ENCODE measurements around the gene TSPAN3. TPM values are rescaled to one million over a fixed set of nuclear protein-coding genes. Genes with fewer than 3 reads are reported as not detected.

Gene TSPAN3
- polyA plus RNA-seq, 1 experiment: 344 TPM

GRCh38 chr15:77034695-77035489 lies 36.0 kb downstream of the TSPAN3 start:
- TF ChIP-seq CTCF (IDR thresholded peaks at IDR 0.05; ENCODE audit: insufficient read depth, low read depth, low read length): peak; percentile 72
- no peaks in the 10 kb centered on the region for H3K27me3 ChIP-seq (ENCODE audit: control insufficient read depth, insufficient read depth, low read length)
- peaks cover 3% of the 10 kb centered on the region for H3K36me3 ChIP-seq (ENCODE audit: control insufficient read depth, insufficient read depth, low read length)
- CTCF ChIA-PET: interaction anchor here (0.6 to 4.9 kb wide), 18 partner anchors 8 to 534 kb away, joined by 3 to 25 read pairs (median 4); no protein-coding TSS in a partner anchor
- no peak for DNase-seq (ENCODE audit: low read depth)
- POLR2A ChIA-PET: no interaction called here
- H3K4me3 ChIP-seq (ENCODE audit: low read depth, low read length): no peak overlapping the region

GRCh38 chr15:77033729-77034671 lies 36.9 kb downstream of the TSPAN3 start:
- H3K27me3 ChIP-seq (ENCODE audit: control insufficient read depth, insufficient read depth, low read length): no peaks in the 10 kb centered on the region
- no peak for DNase-seq (ENCODE audit: low read depth)
- POLR2A ChIA-PET: interaction anchor here (0.7 kb wide), 1 partner anchor 625 kb away, joined by 4 read pairs; no protein-coding TSS in a partner anchor
- no peak overlapping the region for H3K4me3 ChIP-seq (ENCODE audit: low read depth, low read length)
- no peak for TF ChIP-seq CTCF (IDR thresholded peaks at IDR 0.05; ENCODE audit: insufficient read depth, low read depth, low read length)
- CTCF ChIA-PET: interaction anchor here (0.8 to 4.9 kb wide), 16 partner anchors 9 to 509 kb away, joined by 3 to 25 read pairs (median 4); no protein-coding TSS in a partner anchor
- H3K36me3 ChIP-seq (ENCODE audit: control insufficient read depth, insufficient read depth, low read length): peaks cover 3% of the 10 kb centered on the region

- ChIA-PET POLR2A (interaction anchor here (0.7 kb wide), 1 partner anchor 625 kb away, joined by 4 read pairs; no protein-coding TSS in a partner anchor), CTCF (interaction anchor here (1.0 to 4.9 kb wide), 6 partner anchors 8 to 510 kb away, joined by 3 to 25 read pairs (median 4); no protein-coding TSS in a partner anchor)
- no peak for DNase-seq (ENCODE audit: low read depth)
- no peak for TF ChIP-seq CTCF (IDR thresholded peaks at IDR 0.05; ENCODE audit: insufficient read depth, low read depth, low read length)
- H3K36me3 ChIP-seq (ENCODE audit: control insufficient read depth, insufficient read depth, low read length): peaks cover 3% of the 10 kb centered on the region
- H3K4me3 ChIP-seq (ENCODE audit: low read depth, low read length): no peak overlapping the region
- no peaks in the 10 kb centered on the region for H3K27me3 ChIP-seq (ENCODE audit: control insufficient read depth, insufficient read depth, low read length)
Observed at GRCh38 chr15:77033417-77033728, 37.5 kb downstream of the TSPAN3 start.

GRCh38 chr15:77032647-77033416 lies 38.1 kb downstream of the TSPAN3 start:
- peaks cover 3% of the 10 kb centered on the region for H3K36me3 ChIP-seq (ENCODE audit: control insufficient read depth, insufficient read depth, low read length)
- H3K27me3 ChIP-seq (ENCODE audit: control insufficient read depth, insufficient read depth, low read length): no peaks in the 10 kb centered on the region
- no peak for TF ChIP-seq CTCF (IDR thresholded peaks at IDR 0.05; ENCODE audit: insufficient read depth, low read depth, low read length)
- DNase-seq (ENCODE audit: low read depth): no peak
- ChIA-PET CTCF (interaction anchor here (1.0 to 4.9 kb wide), 5 partner anchors 9 to 510 kb away, joined by 3 to 25 read pairs (median 5); no protein-coding TSS in a partner anchor), POLR2A (no interaction called here)
- H3K4me3 ChIP-seq (ENCODE audit: low read depth, low read length): no peak overlapping the region

Data from BJ (cell line).